ENCODE results near the gene OR6B2.
"Not testable (repeated sequence)": the region's sequence is repeated elsewhere in the genome, so short reads cannot be mapped to it uniquely, and the experiment has no call there.

OR6B2 gene

GRCh38 chr2:240030379-240031094 is at the start of gene OR6B2:
TSS of gene OR6B2 (minus strand) at chr2:240030429. CDS start at chr2:240030429, 0 bp downstream.
- no peak for DNase-seq (ENCODE audit: low read depth)

GRCh38 chr2:240078631-240079030 is 48.4 kb upstream of the OR6B2 start:
- no peak for DNase-seq (ENCODE audit: low read depth)

- no peak for DNase-seq (ENCODE audit: low read depth)
Measured at GRCh38 chr2:240077442-240077841, 47.2 kb upstream of the OR6B2 start.

GRCh38 chr2:240074545-240074944 is 44.3 kb upstream of the OR6B2 start:
- no peak for DNase-seq (ENCODE audit: low read depth)

GRCh38 chr2:240070907-240071306 is 40.7 kb upstream of the OR6B2 start:
- no peak for DNase-seq (ENCODE audit: low read depth)

GRCh38 chr2:240069829-240070228 is 39.6 kb upstream of the OR6B2 start:
- no peak for DNase-seq (ENCODE audit: low read depth)

- DNase-seq (ENCODE audit: low read depth): no peak
Measured at GRCh38 chr2:240068193-240068592, 38.0 kb upstream of the OR6B2 start.

GRCh38 chr2:240066489-240066888 is 36.3 kb upstream of the OR6B2 start:
- DNase-seq (ENCODE audit: low read depth): no peak

GRCh38 chr2:240064898-240065297 is 34.7 kb upstream of the OR6B2 start:
- DNase-seq (ENCODE audit: low read depth): no peak

- peak; percentile 23 for DNase-seq (ENCODE audit: low read depth)
Measured at GRCh38 chr2:240060977-240061591, 30.9 kb upstream of the OR6B2 start.

- DNase-seq (ENCODE audit: low read depth): no peak
Measured at GRCh38 chr2:240056678-240057077, 26.4 kb upstream of the OR6B2 start.

- DNase-seq (ENCODE audit: low read depth): no peak
Measured at GRCh38 chr2:240055177-240055917, 25.1 kb upstream of the OR6B2 start.

- no peak for DNase-seq (ENCODE audit: low read depth)
Measured at GRCh38 chr2:240053173-240054155, 23.2 kb upstream of the OR6B2 start, which contains the start of gene OR6B3. TSS of gene OR6B3 (minus strand) at chr2:240053521.

- no peak for DNase-seq (ENCODE audit: low read depth)
Measured at GRCh38 chr2:240052524-240052923, 22.3 kb upstream of the OR6B2 start.

GRCh38 chr2:240051697-240052096 is 21.5 kb upstream of the OR6B2 start:
- no peak for DNase-seq (ENCODE audit: low read depth)

GRCh38 chr2:240050278-240050677 is 20.0 kb upstream of the OR6B2 start:
- no peak for DNase-seq (ENCODE audit: low read depth)

- DNase-seq (ENCODE audit: low read depth): no peak
Measured at GRCh38 chr2:240048237-240048636, 18.0 kb upstream of the OR6B2 start.

- DNase-seq (ENCODE audit: low read depth): no peak
Measured at GRCh38 chr2:240045098-240045497, 14.9 kb upstream of the OR6B2 start.

- DNase-seq (ENCODE audit: low read depth): not testable (repeated sequence)
Measured at GRCh38 chr2:240044096-240044495, 13.9 kb upstream of the OR6B2 start.

GRCh38 chr2:240043279-240043989 is 13.2 kb upstream of the OR6B2 start:
- no peak for DNase-seq (ENCODE audit: low read depth)

- no peak for DNase-seq (ENCODE audit: low read depth)
Measured at GRCh38 chr2:240042740-240043139, 12.5 kb upstream of the OR6B2 start.
